ENCODE data around the gene TRPC3.

TRPC3 gene

GRCh38 chr4:121950212-121950679 lies 1.6 kb downstream of the TRPC3 start:
- peak overlapping the region; percentile 57 for H3K4me3 ChIP-seq (ENCODE audit: low read depth, low read length)
- TF ChIP-seq, protein P1, sequence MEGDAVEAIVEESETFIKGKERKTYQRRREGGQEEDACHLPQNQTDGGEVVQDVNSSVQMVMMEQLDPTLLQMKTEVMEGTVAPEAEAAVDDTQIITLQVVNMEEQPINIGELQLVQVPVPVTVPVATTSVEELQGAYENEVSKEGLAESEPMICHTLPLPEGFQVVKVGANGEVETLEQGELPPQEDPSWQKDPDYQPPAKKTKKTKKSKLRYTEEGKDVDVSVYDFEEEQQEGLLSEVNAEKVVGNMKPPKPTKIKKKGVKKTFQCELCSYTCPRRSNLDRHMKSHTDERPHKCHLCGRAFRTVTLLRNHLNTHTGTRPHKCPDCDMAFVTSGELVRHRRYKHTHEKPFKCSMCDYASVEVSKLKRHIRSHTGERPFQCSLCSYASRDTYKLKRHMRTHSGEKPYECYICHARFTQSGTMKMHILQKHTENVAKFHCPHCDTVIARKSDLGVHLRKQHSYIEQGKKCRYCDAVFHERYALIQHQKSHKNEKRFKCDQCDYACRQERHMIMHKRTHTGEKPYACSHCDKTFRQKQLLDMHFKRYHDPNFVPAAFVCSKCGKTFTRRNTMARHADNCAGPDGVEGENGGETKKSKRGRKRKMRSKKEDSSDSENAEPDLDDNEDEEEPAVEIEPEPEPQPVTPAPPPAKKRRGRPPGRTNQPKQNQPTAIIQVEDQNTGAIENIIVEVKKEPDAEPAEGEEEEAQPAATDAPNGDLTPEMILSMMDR (conservative IDR thresholded peaks at IDR 0.05; ENCODE audit: low read depth, low read length), result peak; percentile 75
- peak; percentile 70 for DNase-seq (ENCODE audit: low read depth)

- TF ChIP-seq, protein P1 (conservative IDR thresholded peaks at IDR 0.05; ENCODE audit: low read depth, low read length), result no peak
- no peak overlapping the region for H3K4me3 ChIP-seq (ENCODE audit: low read depth, low read length)
- no peak for DNase-seq (ENCODE audit: low read depth)
Measured at GRCh38 chr4:121946644-121947043, 5.2 kb downstream of the TRPC3 start.

DNA sequence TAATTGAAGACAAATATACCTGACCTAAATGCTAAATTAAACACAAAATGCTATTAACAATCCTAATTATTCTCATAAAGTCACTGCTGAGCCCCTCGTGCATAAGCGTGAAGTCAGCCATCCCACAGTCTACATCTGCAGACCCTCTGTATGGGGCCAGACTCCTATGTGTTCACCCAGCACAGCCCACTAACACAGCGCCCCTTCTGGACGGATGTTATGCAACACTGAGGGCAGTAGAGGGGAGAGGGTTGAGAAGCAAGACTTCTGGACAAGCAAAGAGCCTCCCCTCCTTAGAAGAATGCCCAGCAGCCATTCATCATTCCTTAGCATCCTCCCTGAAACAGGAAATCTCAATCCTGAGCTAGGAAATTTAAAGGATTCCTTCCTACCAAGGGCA lies 7.9 kb downstream of the TRPC3 start:
- DNase-seq (ENCODE audit: low read depth), result no peak

DNA sequence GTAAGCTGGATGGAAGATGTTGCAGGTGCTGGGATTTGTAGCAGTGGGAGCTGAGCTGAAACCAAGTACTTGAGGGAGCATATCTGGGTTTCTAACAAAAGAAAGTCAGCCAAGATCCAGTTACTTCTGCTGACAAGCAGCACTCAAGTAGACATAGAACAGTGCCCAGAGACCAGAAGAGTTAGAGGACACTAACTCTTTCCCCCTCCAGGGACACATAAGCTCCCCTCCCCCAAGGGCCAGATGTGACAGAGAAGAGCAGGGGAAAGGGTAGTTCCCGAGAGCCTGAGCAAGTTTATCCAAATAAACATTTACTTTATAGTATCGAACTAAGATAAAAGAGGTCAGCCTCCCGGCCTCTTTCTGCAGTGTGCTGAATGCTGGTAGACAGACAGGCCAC lies 12.2 kb downstream of the TRPC3 start:
- TF ChIP-seq, protein P1 (conservative IDR thresholded peaks at IDR 0.05; ENCODE audit: low read depth, low read length), result no peak
- no peak overlapping the region for H3K4me3 ChIP-seq (ENCODE audit: low read depth, low read length)
- no peak for DNase-seq (ENCODE audit: low read depth)

More for the DNA sequence above, 7.9 kb downstream of the TRPC3 start:
- TF ChIP-seq, protein P1 (conservative IDR thresholded peaks at IDR 0.05; ENCODE audit: low read depth, low read length), result peak; percentile 54
- H3K4me3 ChIP-seq (ENCODE audit: low read depth, low read length), result no peak overlapping the region

DNA sequence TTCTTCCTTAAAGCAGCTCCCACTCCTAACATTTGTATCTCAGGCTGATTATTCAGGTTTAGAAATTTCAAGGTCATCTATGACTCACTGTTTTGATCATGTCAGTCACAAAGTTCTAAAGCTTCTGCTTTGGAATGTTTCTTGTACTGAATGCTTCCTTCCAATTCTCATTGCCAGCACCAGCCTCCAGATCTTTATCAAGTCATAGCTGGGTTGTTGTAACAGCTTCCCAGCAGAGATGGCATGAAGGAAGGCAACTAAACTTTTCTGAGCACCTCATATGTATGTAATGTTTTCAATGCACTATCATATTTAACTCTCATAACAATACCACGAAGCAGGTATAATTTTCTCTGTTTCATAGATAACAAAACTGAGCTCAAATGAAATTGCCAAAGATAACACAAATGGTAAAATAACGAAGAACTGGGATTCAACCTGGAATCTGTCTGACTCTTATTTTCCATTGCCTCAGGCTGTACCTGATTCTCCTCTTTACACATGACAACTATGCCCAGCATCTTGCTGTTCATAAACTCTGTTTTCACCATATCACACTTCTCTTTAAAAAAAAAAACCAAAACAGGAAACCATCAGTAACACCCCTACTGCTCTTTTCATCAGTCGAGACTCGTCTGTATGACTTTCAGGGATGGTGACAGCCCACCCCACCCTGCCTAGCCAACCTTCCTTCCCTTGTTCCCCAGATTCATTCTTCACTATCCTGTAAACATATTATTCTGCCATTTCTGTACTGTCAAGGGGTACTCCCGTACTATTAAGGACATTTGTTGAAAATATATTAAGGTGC lies 13.4 kb downstream of the TRPC3 start:
- DNase-seq (ENCODE audit: low read depth), result peak; percentile 32
- H3K4me3 ChIP-seq (ENCODE audit: low read depth, low read length), result no peak overlapping the region
- TF ChIP-seq, protein P1 (conservative IDR thresholded peaks at IDR 0.05; ENCODE audit: low read depth, low read length), result no peak

DNA sequence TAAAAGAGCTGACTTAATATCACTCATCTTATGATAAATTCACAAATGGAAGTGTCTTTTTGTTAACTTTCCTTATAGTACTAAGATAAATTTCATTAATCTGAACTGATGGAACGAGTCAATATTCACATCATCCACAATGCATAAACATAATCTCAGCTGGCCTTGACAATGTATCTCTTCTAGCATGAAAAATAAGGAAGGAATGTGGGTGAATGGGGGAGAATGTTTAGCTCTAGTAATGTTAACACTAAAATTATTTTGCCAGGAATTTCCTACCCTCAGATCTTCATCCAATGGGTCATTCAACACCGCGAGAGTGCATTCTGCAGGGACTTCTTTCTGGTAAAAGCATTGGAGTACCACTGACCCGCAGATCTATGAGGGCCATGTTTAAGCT lies 15.8 kb downstream of the TRPC3 start:
- TF ChIP-seq, protein P1 (conservative IDR thresholded peaks at IDR 0.05; ENCODE audit: low read depth, low read length), result no peak
- no peak overlapping the region for H3K4me3 ChIP-seq (ENCODE audit: low read depth, low read length)
- no peak for DNase-seq (ENCODE audit: low read depth)

- H3K4me3 ChIP-seq (ENCODE audit: low read depth, low read length), result no peak overlapping the region
- no peak for DNase-seq (ENCODE audit: low read depth)
- TF ChIP-seq, protein P1 (conservative IDR thresholded peaks at IDR 0.05; ENCODE audit: low read depth, low read length), result no peak
Measured at GRCh38 chr4:121934635-121935034, 17.2 kb downstream of the TRPC3 start.
